Neural cell (in vitro differentiated cells): ENCODE data around the gene POM121.
"Not testable (repeated sequence)": the region's sequence is repeated elsewhere in the genome, so short reads cannot be mapped to it uniquely, and the experiment has no call there.

Experiments
- CTCF ChIP-seq: fragments of 450-650 bp; IDR thresholded peaks from 2 replicates; pipeline ENCODE4 v1.5.1; 2014; ENCODE audit warnings: antibody characterized with exemption, mild to moderate bottlenecking, moderate library complexity; ENCODE audit not compliant: poor library complexity, severe bottlenecking
- EP300 ChIP-seq: fragments of 450-650 bp; conservative IDR thresholded peaks from 2 replicates; pipeline ENCODE4 v1.6.1; 2014; ENCODE audit warnings: antibody characterized with exemption, mild to moderate bottlenecking, moderate library complexity; ENCODE audit not compliant: poor library complexity, severe bottlenecking
- EZH2 ChIP-seq: fragments of 200-600, 300-800 bp; shearing (Covaris generic), sonication (generic); IDR thresholded peaks from 2 replicates; pipeline ENCODE4 v1.6.1; 2014; ENCODE audit warnings: antibody characterized with exemption, low read length, borderline replicate concordance, mild to moderate bottlenecking; ENCODE audit not compliant: insufficient read depth, poor library complexity, severe bottlenecking
- POLR2AphosphoS5 ChIP-seq: IDR thresholded peaks from 2 replicates; pipeline ENCODE4 v1.6.1; 2012
- RAD21 ChIP-seq: fragments of 450-650 bp; conservative IDR thresholded peaks from 2 replicates; pipeline ENCODE4 v1.6.1; 2014; ENCODE audit warnings: antibody characterized with exemption, mild to moderate bottlenecking, moderate library complexity
- REST ChIP-seq: IDR thresholded peaks from 2 replicates; pipeline ENCODE4 v1.6.1; 2012; ENCODE audit warnings: borderline replicate concordance
- SMC3 ChIP-seq: fragments of 450-650 bp; conservative IDR thresholded peaks from 2 replicates; pipeline ENCODE4 v1.6.1; 2014; ENCODE audit warnings: antibody characterized with exemption, mild to moderate bottlenecking, moderate library complexity; ENCODE audit not compliant: poor library complexity

- not testable (repeated sequence) for TF ChIP-seq RAD21, REST, CTCF, SMC3, POLR2AphosphoS5, EP300, EZH2
Measured at GRCh38 chr7:72968980-72969516, 44.2 kb downstream of the POM121 start, which contains the start of gene TRIM74.
